Mononuclear cell (primary cell): ENCODE measurements around the gene OR11A1. TPM values are rescaled to one million over a fixed set of nuclear protein-coding genes. Genes with fewer than 3 reads are reported as not detected.
"Not testable (repeated sequence)": the region's sequence is repeated elsewhere in the genome, so short reads cannot be mapped to it uniquely, and the experiment has no call there.

Experiments used
- H3K27me3 ChIP-seq: 2 replicates; pipeline ENCODE4 v1.6.0; 2011; ENCODE audit warnings: low read length, control low read depth; ENCODE audit not compliant: insufficient read depth
- H3K4me1 ChIP-seq: 2 replicates; pipeline ENCODE4 v1.5.1; 2011; ENCODE audit warnings: mild to moderate bottlenecking, low read length, control low read depth; ENCODE audit not compliant: insufficient read depth
- H3K4me3 ChIP-seq: 2 replicates; pipeline ENCODE4 v1.5.1; 2011; ENCODE audit warnings: mild to moderate bottlenecking, low read length, moderate library complexity
- H3K9me3 ChIP-seq: 2 replicates; pipeline ENCODE4 v1.5.1; 2011; ENCODE audit warnings: low read depth, mild to moderate bottlenecking, control low read depth, low read length
- total RNA-seq: library from RNA; depleted of rRNA; stranded (reverse); fragments of >200 nt; gene quantifications from one replicate; pipeline ENCODE4 v1.2.3, GENCODE V29; 2012

OR11A1 gene
- total RNA-seq, 1 donor: not detected

GRCh38 chr6:29461021-29461814 lies 4.3 kb upstream of the OR11A1 start:
- no peaks in the 10 kb centered on the region for H3K4me1 ChIP-seq
- H3K27me3 ChIP-seq: peaks cover 3% of the 10 kb centered on the region
- no peak overlapping the region for H3K4me3 ChIP-seq
- no peaks in the 10 kb centered on the region for H3K9me3 ChIP-seq

DNA sequence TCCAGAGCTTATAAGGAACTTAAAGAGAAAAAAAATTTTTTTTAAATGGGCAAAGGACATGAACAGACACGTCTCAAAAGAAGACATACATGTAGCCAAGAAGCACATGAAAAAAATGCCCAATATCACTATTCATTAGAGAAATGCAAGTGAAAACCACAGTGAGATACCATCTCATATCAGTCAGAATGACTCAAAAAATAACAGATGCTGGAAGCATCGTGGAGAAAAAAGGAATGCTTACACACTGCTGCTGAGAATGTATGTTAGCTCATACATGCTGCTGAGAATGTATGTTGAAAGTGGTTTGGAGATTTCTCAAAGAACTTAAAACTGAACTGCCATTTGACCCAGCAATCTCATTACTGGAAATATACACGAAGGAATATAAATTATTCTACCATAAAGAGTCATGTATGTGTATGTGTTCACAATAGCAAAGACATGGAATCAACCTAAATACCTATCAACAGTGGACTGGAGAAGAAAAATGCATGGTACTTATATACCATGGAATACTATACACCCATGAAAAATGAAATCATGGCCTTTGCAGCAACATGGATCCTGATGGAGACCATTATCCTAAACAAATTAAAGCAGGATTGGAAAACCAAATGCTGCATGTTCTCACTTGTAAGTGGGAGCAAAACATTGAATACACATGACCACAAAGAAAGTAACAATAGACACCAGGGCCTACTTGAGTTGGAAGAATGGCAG lies 5.2 kb downstream of the OR11A1 start:
- Histone ChIP-seq H3K9me3 (peaks cover 6% of the 10 kb centered on the region), H3K27me3 (peaks cover 14% of the 10 kb centered on the region), H3K4me1 (no peaks in the 10 kb centered on the region), H3K4me3 (no peak overlapping the region)

DNA sequence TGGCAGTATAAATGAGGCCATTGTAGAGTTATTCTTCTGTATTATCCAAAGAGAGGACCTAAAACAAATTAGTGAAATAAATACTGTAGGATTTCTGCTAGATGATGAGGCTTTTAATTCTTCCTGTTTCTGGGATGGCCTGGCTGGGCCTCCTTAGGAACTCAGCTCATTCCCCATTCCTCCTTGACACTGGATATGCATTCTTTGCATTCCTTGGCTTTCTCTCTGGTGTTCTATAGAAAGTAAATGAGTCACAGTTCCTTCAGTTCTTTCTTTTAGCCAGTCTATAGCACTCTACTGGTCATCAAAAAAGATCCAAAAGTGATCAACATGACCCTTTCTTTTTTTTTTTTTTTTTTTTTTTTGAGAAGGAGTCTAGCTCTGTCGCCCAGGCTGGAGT lies 9.2 kb downstream of the OR11A1 start:
- Histone ChIP-seq H3K27me3 (peaks cover 11% of the 10 kb centered on the region), H3K4me3 (no peak overlapping the region), H3K4me1 (no peaks in the 10 kb centered on the region), H3K9me3 (peaks cover 6% of the 10 kb centered on the region)

DNA sequence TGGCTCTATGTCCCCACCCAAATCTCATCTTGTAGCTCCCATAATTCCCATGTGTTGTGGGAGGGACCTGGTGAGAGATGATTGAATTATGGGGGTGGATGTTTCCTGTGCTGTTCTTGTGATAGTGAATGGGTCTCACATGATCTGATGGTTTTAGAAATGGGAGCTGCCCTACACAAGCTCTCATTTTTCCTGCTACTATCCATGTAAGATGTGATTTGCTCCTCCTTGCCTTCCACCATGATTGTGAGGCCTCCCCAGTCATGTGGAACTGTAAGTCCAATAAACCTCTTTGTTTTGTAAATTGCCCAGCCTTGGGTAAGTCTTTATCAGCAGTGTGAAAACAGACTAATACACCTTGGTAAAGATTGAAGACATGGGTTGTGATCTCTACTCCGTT lies 12.8 kb downstream of the OR11A1 start:
- not testable (repeated sequence) for H3K4me3 ChIP-seq, H3K27me3 ChIP-seq, H3K9me3 ChIP-seq, H3K4me1 ChIP-seq

GRCh38 chr6:29442719-29443118 lies 14.2 kb downstream of the OR11A1 start:
- Histone ChIP-seq H3K9me3 (no peaks in the 10 kb centered on the region), H3K4me1 (no peaks in the 10 kb centered on the region), H3K4me3 (no peak overlapping the region), H3K27me3 (no peaks in the 10 kb centered on the region)

GRCh38 chr6:29439006-29439405 lies 17.9 kb downstream of the OR11A1 start, which contains the start of gene OR10C1:
Gene OR10C1, plus strand, starts transcription at chr6:29439306. Its CDS starts 710 bp downstream, at chr6:29440016.
- H3K4me3 ChIP-seq: no peak within 1 kb of the TSS
- H3K9me3 ChIP-seq: no peaks in the 10 kb centered on the region
- peaks cover 9% of the 10 kb centered on the region for H3K27me3 ChIP-seq
- H3K4me1 ChIP-seq: no peaks in the 10 kb centered on the region

DNA sequence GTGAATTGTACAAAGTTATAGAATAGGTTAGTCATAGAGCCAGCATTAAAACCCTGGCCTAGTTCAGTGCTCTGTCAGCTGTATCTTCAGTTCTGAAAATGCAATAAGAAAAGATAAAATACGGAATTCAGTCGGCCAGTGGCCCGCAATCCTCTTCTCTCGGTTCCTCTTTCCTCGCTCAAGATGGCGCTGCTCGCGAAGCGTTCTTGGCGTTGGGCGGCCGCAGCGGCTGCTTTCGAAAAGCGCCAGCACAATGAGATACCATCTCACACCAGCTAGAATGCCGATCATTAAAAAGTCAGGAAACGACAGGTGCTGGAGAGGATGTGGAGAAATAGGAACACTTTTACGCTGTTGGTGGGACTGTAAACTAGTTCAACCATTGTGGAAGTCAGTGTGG lies 20.1 kb downstream of the OR11A1 start:
- not testable (repeated sequence) for H3K4me1 ChIP-seq, H3K9me3 ChIP-seq, H3K4me3 ChIP-seq
- H3K27me3 ChIP-seq: peaks cover 15% of the 10 kb centered on the region

DNA sequence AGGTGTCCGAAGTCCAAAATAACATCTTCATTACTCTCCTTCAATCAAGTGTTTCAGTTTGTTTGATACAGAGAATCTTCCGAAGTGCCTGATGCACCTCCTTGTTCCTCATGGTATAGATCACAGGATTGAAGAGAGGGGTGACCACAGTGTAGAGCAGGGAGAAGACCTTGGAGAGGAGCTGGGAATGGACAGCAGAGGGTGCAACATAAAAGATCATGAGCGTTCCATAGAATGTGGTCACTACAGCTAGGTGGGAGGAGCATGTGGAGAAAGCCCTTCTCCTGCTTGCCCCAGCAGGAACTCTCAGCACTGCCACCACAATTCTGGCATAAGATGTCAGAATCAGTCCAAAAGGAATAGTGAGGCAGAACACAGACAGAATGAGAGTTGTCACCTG lies 30.2 kb downstream of the OR11A1 start:
- Histone ChIP-seq H3K9me3 (no peaks in the 10 kb centered on the region), H3K4me1 (no peaks in the 10 kb centered on the region), H3K4me3 (no peak overlapping the region), H3K27me3 (no peaks in the 10 kb centered on the region)

DNA sequence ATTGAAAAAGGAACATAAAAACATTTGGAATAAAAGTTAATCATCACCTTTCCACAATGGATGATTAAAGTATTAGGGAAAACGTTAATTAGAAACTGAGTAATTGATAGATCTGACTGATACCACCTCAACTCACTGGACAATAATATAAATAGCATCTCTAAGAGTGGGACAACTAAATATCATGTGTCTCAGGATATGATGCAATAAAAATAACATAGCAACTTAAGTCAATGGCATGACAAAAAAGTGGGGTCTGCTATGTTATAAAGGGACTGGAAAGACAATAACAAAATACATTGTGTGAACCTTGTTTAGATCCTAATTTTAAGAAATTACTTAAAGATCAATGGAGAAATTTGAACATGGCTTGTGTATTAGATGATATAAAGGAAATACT lies 31.8 kb downstream of the OR11A1 start:
- Histone ChIP-seq H3K4me3 (no peak overlapping the region), H3K9me3 (no peaks in the 10 kb centered on the region), H3K4me1 (no peaks in the 10 kb centered on the region), H3K27me3 (peaks cover 6% of the 10 kb centered on the region)

- Histone ChIP-seq H3K4me3 (no peak overlapping the region), H3K4me1 (no peaks in the 10 kb centered on the region), H3K27me3 (peaks cover 10% of the 10 kb centered on the region), H3K9me3 (no peaks in the 10 kb centered on the region)
Observed at GRCh38 chr6:29424575-29424974, 32.3 kb downstream of the OR11A1 start.

- H3K27me3 ChIP-seq: peaks cover 11% of the 10 kb centered on the region
- no peak overlapping the region for H3K4me3 ChIP-seq
- no peaks in the 10 kb centered on the region for H3K9me3 ChIP-seq
- no peaks in the 10 kb centered on the region for H3K4me1 ChIP-seq
Observed at GRCh38 chr6:29424168-29424567, 32.7 kb downstream of the OR11A1 start.

DNA sequence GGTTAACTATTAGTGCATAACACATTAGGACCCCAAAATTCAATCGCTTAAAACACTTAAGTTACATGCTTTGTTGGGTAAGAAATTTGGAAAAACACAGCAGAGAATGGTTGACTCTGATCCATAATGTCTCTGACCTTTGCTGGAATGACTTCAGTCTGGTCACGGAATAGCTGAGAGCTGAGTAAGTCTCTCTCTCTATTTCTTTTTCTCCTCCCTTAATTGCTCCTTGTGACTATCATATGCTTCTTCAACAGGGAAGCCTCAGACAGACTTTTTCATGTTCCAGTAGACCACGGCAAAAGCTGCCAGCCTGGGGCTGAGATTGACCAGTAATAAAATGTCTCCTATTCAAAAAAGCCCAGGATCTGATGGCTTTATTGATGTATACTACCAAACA lies 37.4 kb downstream of the OR11A1 start:
- no peak overlapping the region for H3K4me3 ChIP-seq
- H3K4me1 ChIP-seq: no peaks in the 10 kb centered on the region
- H3K9me3 ChIP-seq: no peaks in the 10 kb centered on the region
- H3K27me3 ChIP-seq: peaks cover 11% of the 10 kb centered on the region

GRCh38 chr6:29414588-29414987 lies 42.3 kb downstream of the OR11A1 start, which contains the start of gene OR12D1:
Gene OR12D1, plus strand, starts transcription at chr6:29414928.
- no peaks in the 10 kb centered on the region for H3K4me1 ChIP-seq
- no peak within 1 kb of the TSS for H3K4me3 ChIP-seq
- H3K9me3 ChIP-seq: no peaks in the 10 kb centered on the region
- H3K27me3 ChIP-seq: peaks cover 7% of the 10 kb centered on the region

DNA sequence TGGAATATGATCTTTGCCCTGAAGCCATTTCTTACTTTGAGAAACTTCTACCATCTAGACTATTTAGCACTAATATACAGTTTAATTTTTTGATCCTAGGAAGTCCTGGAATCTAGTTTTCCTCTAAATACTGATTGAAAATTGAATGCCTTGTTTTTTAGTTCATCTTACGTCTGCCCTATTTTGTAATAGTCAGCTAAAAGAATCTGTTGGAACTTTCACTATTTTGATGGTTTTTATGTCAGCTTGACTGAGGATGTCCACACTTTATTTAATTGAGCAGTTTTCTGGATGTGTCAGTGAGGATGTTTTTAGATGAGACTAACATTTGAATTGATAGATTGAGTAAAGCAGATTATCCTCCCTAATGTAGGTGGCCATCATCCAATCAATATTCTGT lies 53.1 kb downstream of the OR11A1 start:
- H3K4me3 ChIP-seq: no peak overlapping the region
- H3K9me3 ChIP-seq: no peaks in the 10 kb centered on the region
- H3K27me3 ChIP-seq: peaks cover 9% of the 10 kb centered on the region
- H3K4me1 ChIP-seq: no peaks in the 10 kb centered on the region

DNA sequence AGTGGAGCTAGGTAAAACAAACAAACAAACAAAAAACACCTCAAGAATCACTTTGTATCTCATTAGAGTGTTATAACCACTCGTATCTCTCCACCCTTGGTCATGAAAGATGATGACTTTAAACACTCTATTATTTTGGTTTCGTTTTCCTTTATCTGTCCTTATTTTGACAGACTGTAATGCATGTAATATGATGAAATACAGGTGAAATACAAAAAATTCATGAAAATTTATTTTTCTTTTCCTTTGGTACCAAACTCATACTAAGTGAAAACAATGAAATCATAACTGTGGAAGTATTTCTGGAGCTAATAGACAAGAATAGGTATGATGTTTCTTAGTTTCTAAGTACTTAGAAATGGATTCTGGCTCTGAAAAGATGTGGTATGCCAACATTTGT lies 57.3 kb downstream of the OR11A1 start:
- H3K4me3 ChIP-seq: no peak overlapping the region
- H3K27me3 ChIP-seq: peaks cover 3% of the 10 kb centered on the region
- no peaks in the 10 kb centered on the region for H3K9me3 ChIP-seq
- no peaks in the 10 kb centered on the region for H3K4me1 ChIP-seq

- no peaks in the 10 kb centered on the region for H3K4me1 ChIP-seq
- peaks cover 5% of the 10 kb centered on the region for H3K27me3 ChIP-seq
- H3K4me3 ChIP-seq: no peak within 1 kb of the TSS
- H3K9me3 ChIP-seq: no peaks in the 10 kb centered on the region
Observed at GRCh38 chr6:29395331-29395730, 61.5 kb downstream of the OR11A1 start, which contains the start of gene OR12D2. Gene OR12D2, plus strand, starts transcription at chr6:29395631. Its CDS starts 1,069 bp downstream, at chr6:29396700.
